ENCODE data around the gene AGAP1. TPM values are rescaled to one million over a fixed set of nuclear protein-coding genes. Genes with fewer than 3 reads are reported as not detected.

Gene AGAP1
- total and polyA plus RNA-seq, 10 donors = 1.1 to 26.6 (median 11.3) TPM

DNA sequence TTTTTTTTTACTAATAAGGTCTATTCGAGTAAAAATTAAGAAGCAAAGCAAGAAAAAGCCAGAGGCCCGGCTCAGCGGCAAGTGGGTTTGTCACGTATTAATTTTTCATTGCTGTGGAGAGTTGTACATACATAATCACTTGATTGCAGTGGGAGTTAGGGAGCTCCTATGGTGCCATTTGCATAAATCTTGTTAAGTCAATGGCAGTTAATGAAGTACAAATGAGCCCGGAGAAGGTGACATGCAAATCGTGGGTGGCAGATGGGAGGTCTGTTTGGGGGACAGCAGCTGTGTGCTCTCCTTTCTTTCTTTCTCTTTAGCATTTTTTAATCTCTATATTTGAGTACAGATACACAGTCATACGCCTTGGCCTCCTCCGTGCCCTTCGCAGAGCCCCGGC lies 317.0 kb downstream of the AGAP1 start:
- DNase-seq = no peak
- Histone ChIP-seq H3K4me3 (no peak overlapping the region), H3K36me3 (peaks cover 0 to 55% (median 2%) of the 10 kb centered on the region in 6 donors), H3K27ac (no peak overlapping the region), H3K4me1 (no peaks in the 10 kb centered on the region), H3K27me3 (replicated peaks in 1 of 7) (no peaks in the 10 kb centered on the region), H3K9me3 (no peaks in the 10 kb centered on the region)
- intact Hi-C loops (cut with DNase I; ENCODE audit: low total_unique reads) = no loop called here
- no peak for TF ChIP-seq CTCF (IDR thresholded peaks at IDR 0.05 in 8 of 11, conservative IDR thresholded peaks at IDR 0.05 in 3 of 11)
- TF ChIP-seq POLR2AphosphoS5 (IDR thresholded peaks at IDR 0.05) = no peak
- TF ChIP-seq POLR2A (IDR thresholded peaks at IDR 0.05) = no peak
- WGBS, 5 donors = 89 to 93% (median 92%) methylated on average over 10 of the region's 10 CpGs

GRCh38 chr2:235811446-235812184 lies 317.8 kb downstream of the AGAP1 start:
- H3K4me1 ChIP-seq = no peaks in the 10 kb centered on the region
- peaks cover 0 to 55% (median 2%) of the 10 kb centered on the region in 6 donors for H3K36me3 ChIP-seq
- no peak overlapping the region for H3K27ac ChIP-seq
- intact Hi-C loops (cut with DNase I; ENCODE audit: low total_unique reads) = no loop called here
- no peak for DNase-seq
- no peaks in the 10 kb centered on the region for H3K9me3 ChIP-seq
- no peak for TF ChIP-seq POLR2AphosphoS5 (IDR thresholded peaks at IDR 0.05)
- TF ChIP-seq POLR2A (IDR thresholded peaks at IDR 0.05) = no peak
- TF ChIP-seq CTCF (IDR thresholded peaks at IDR 0.05 in 8 of 11, conservative IDR thresholded peaks at IDR 0.05 in 3 of 11) = no peak
- H3K4me3 ChIP-seq = no peak overlapping the region
- no peaks in the 10 kb centered on the region for H3K27me3 ChIP-seq (replicated peaks in 1 of 7)
- 83 to 93% (median 91%) methylated on average over 20 of the region's 20 CpGs for WGBS, 5 donors

DNA sequence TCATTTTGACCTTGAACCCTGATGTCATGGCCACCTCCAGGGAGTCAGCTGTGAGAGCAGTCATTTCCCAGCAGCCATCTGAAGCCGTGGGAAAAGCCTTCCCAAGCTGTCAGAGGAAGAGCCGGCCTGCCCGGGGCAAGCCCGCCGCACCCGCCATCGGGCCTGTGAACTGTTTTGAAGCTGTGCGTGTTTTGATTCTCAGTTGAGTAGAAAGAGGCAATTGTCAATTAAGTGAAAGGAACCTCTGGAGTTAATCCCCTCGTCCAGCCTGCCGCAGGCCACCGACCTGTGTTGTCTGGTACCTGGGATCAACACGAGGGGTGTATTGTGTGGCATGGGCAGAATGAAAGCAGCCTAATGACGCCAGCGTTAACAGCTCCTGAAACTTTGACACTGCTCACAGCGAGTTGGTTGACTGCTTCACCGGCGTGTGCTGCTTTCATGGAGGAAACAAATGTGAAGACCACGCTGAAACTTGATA lies 318.4 kb downstream of the AGAP1 start:
- H3K27me3 ChIP-seq (replicated peaks in 1 of 7) = no peaks in the 10 kb centered on the region
- no peak overlapping the region for H3K4me3 ChIP-seq
- intact Hi-C loops (cut with DNase I; ENCODE audit: low total_unique reads) = no loop called here
- no peaks in the 10 kb centered on the region for H3K9me3 ChIP-seq
- 87 to 95% (median 90%) methylated on average over 17 to 18 of the region's 18 CpGs for WGBS, 5 donors
- no peak overlapping the region for H3K27ac ChIP-seq
- no peaks in the 10 kb centered on the region for H3K4me1 ChIP-seq
- DNase-seq = peak; percentile 43
- H3K36me3 ChIP-seq = peaks cover 0 to 50% (median 2%) of the 10 kb centered on the region in 6 donors
- TF ChIP-seq POLR2AphosphoS5 (IDR thresholded peaks at IDR 0.05) = no peak
- no peak for TF ChIP-seq POLR2A (IDR thresholded peaks at IDR 0.05)
- TF ChIP-seq CTCF (IDR thresholded peaks at IDR 0.05 in 8 of 11, conservative IDR thresholded peaks at IDR 0.05 in 3 of 11) = no peak

- H3K4me3 ChIP-seq = no peak overlapping the region
- TF ChIP-seq CTCF (IDR thresholded peaks at IDR 0.05 in 8 of 11, conservative IDR thresholded peaks at IDR 0.05 in 3 of 11) (no peak), POLR2A (IDR thresholded peaks at IDR 0.05) (no peak), POLR2AphosphoS5 (IDR thresholded peaks at IDR 0.05) (no peak)
- H3K9me3 ChIP-seq = no peaks in the 10 kb centered on the region
- no peak overlapping the region for H3K27ac ChIP-seq
- no peak for DNase-seq
- no peaks in the 10 kb centered on the region for H3K27me3 ChIP-seq (replicated peaks in 1 of 7)
- H3K36me3 ChIP-seq = peaks cover 0 to 38% (median 2%) of the 10 kb centered on the region in 6 donors
- WGBS, 5 donors = 87 to 94% (median 92%) methylated on average over 8 to 12 of the region's 12 CpGs
- no peaks in the 10 kb centered on the region for H3K4me1 ChIP-seq
- intact Hi-C loops (cut with DNase I; ENCODE audit: low total_unique reads) = no loop called here
These were observed 319.6 kb downstream of the AGAP1 start for GRCh38 chr2:235813398-235813797.

All from spleen (tissue), 11 donors.